Testis (tissue), 2 donors: Measurements from ENCODE around the gene EEFSEC.

Experiments used
- POLR2A ChIP-seq: fragments of 450-650 bp; IDR thresholded peaks from one replicate; pipeline ENCODE4 v1.6.1; 2017; ENCODE audit warnings: antibody characterized with exemption, mild to moderate bottlenecking, moderate library complexity
- TF ChIP-seq, protein P1 (sequence below), 3 experiments: fragments of 450-650 bp in 2 of 3; fragments of 200-600 bp in 1 of 3; sonication (generic) in 1 of 3; IDR thresholded peaks; one replicate each; pipeline ENCODE4 v1.5.1; 2016 to 2019; ENCODE audit warnings: antibody characterized with exemption in 3 of 3, mild to moderate bottlenecking in 2 of 3, moderate library complexity in 1 of 3

DNA sequence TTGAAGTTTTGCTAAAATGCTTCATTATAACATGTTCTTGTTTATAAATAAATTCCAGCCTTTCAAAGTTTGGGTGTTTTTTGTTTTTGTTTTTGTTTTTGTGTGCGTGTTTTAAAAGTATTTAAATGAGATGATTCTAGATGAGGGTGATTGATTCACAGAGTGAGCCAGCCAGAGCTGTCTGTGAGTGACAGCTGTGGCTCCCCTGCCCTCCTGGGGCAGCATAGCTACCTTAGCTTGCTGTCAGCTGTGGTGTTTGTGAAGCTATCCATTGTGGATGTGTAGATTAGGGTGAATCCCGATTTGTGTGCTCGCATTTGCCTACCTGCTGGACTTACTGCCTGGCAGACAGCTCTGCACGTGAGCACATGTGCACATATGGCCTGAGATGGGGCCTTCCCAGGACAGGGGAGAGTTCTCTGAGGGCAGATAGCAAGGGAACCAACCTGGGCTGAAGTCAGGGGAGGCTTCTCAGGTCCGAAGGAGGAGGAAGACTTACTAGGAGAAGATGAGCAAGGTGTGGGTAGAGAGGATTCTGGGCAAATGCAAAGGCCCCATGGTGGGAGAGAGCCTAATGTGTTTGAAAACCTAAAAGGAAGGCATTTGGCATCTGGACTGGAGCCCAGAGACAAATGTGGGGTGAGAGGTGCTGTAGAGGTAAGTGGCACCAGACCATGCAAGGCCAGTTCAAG is 124.2 kb downstream of the EEFSEC start:
- TF ChIP-seq POLR2A: no peak
- TF ChIP-seq, protein P1, sequence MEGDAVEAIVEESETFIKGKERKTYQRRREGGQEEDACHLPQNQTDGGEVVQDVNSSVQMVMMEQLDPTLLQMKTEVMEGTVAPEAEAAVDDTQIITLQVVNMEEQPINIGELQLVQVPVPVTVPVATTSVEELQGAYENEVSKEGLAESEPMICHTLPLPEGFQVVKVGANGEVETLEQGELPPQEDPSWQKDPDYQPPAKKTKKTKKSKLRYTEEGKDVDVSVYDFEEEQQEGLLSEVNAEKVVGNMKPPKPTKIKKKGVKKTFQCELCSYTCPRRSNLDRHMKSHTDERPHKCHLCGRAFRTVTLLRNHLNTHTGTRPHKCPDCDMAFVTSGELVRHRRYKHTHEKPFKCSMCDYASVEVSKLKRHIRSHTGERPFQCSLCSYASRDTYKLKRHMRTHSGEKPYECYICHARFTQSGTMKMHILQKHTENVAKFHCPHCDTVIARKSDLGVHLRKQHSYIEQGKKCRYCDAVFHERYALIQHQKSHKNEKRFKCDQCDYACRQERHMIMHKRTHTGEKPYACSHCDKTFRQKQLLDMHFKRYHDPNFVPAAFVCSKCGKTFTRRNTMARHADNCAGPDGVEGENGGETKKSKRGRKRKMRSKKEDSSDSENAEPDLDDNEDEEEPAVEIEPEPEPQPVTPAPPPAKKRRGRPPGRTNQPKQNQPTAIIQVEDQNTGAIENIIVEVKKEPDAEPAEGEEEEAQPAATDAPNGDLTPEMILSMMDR (IDR thresholded peaks at IDR 0.05): no peak
